GM12878 (cell line): ENCODE measurements around the gene UBE2C.
A peak's percentile ranks its signal among the peaks of the same experiment; 100 is the strongest.

ENCODE experiments used
- CTCF ChIP-seq, 3 experiments: IDR thresholded peaks in 2 of 3; conservative IDR thresholded peaks in 1 of 3; 2 replicates each; pipeline ENCODE4 v1.5.1; 2011; ENCODE audit warnings: low read depth in 3 of 3, low read length in 3 of 3, mild to moderate bottlenecking in 3 of 3, control low read depth in 2 of 3, moderate library complexity in 2 of 3, inconsistent platforms in 1 of 3, mixed read lengths in 1 of 3; ENCODE audit not compliant: control insufficient read depth in 2 of 3, insufficient read depth in 1 of 3; ENCODE audit errors: extremely low read depth in 1 of 3
- HCFC1 ChIP-seq: fragments of 150-350 bp; IDR thresholded peaks from 2 replicates; pipeline ENCODE4 v1.6.1; 2014; ENCODE audit warnings: low read length
- RAD21 ChIP-seq: IDR thresholded peaks from 2 replicates; pipeline ENCODE4 v1.6.1; 2011; ENCODE audit warnings: mild to moderate bottlenecking, low read depth, low read length, moderate library complexity; ENCODE audit not compliant: insufficient read depth
- RCOR1 ChIP-seq: conservative IDR thresholded peaks from 2 replicates; pipeline ENCODE4 v1.6.1; 2012; ENCODE audit warnings: low read depth, low read length, improper control_type of control experiment
- SIN3A ChIP-seq: IDR thresholded peaks from 2 replicates; pipeline ENCODE4 v1.6.1; 2012; ENCODE audit warnings: low read depth, low read length, improper control_type of control experiment
- SRF ChIP-seq, 2 experiments: IDR thresholded peaks; 2 replicates each; pipeline ENCODE4 v1.6.1; 2011; ENCODE audit warnings: low read depth in 2 of 2, low read length in 2 of 2, mild to moderate bottlenecking in 1 of 2, moderate library complexity in 1 of 2
- USF2 ChIP-seq: IDR thresholded peaks from 2 replicates; pipeline ENCODE4 v1.6.1; 2011; ENCODE audit warnings: low read depth, low read length, improper control_type of control experiment, borderline replicate concordance
- ZNF217 ChIP-seq: fragments of 450-650 bp; IDR thresholded peaks from 2 replicates; pipeline ENCODE4 v1.6.1; 2017; ENCODE audit warnings: antibody characterized with exemption, mild to moderate bottlenecking
- ZNF274 ChIP-seq: IDR thresholded peaks from one replicate; pipeline ENCODE4 v1.8.0; 2011; ENCODE audit not compliant: insufficient read length, insufficient read depth

GRCh38 chr20:45857882-45858216 is 45.4 kb downstream of the UBE2C start:
- TF ChIP-seq SRF (IDR thresholded peaks at IDR 0.05; ENCODE audit: low read depth in 2 of 2, low read length in 2 of 2) (no peak), CTCF (IDR thresholded peaks at IDR 0.05 in 2 of 3, conservative IDR thresholded peaks at IDR 0.05 in 1 of 3; ENCODE audit: control insufficient read depth in 2 of 3, extremely low read depth in 1 of 3, insufficient read depth in 1 of 3, low read depth in 3 of 3, low read length in 3 of 3) (no peak), RCOR1 (0 out of 2 replicates have a peak, but pooled peaks have one; percentile 2), ZNF274 (no peak), SIN3A (no peak), ZNF217 (no peak), HCFC1 (no peak), USF2 (no peak), RAD21 (no peak)
